Common myeloid progenitor, CD34-positive (primary cell): ENCODE data around the gene CD101.
A peak's percentile ranks its signal among the peaks of the same experiment; 100 is the strongest.

ENCODE experiments used
- CTCF ChIA-PET: fragments of 350-600 bp; sonication (Branson Sonifier 250); formaldehyde crosslinking; loops from one replicate; lab custom pipeline; 2021; ENCODE audit warnings: antibody characterized with exemption; lab: Charles Lee
- POLR2A ChIA-PET: fragments of 350-600 bp; sonication (Branson Sonifier 250); formaldehyde crosslinking; loops from one replicate; lab custom pipeline; 2021; ENCODE audit warnings: antibody characterized with exemption; lab: Charles Lee
- DNase-seq, 3 donors: peaks; one replicate each; pipeline versions ENCODE4 v3.0.0 to v3.0.0-alpha.2; 2013
- H3K27ac ChIP-seq, 2 experiments: 1 replicate in 1 of 2; 2 replicates in 1 of 2; pipeline ENCODE4 v1.7.0; 2013; ENCODE audit warnings: inconsistent platforms in 2 of 2, low read length in 2 of 2, mild to moderate bottlenecking in 2 of 2, low read depth in 1 of 2, moderate library complexity in 1 of 2; ENCODE audit not compliant: severe bottlenecking in 2 of 2, insufficient read depth in 1 of 2, poor library complexity in 1 of 2
- H3K27me3 ChIP-seq, 5 experiments: replicated peaks in 2 of 5; 1 replicate in 3 of 5; 2 replicates in 2 of 5; pipeline versions ENCODE4 v1.6.1 to v1.7.0; 2013; ENCODE audit warnings: low read length in 4 of 5, mild to moderate bottlenecking in 2 of 5, moderate library complexity in 2 of 5, inconsistent platforms in 1 of 5; ENCODE audit not compliant: insufficient read depth in 5 of 5, control insufficient read depth in 4 of 5
- H3K36me3 ChIP-seq, 4 experiments: 1 replicate in 2 of 4; 2 replicates in 2 of 4; pipeline versions ENCODE4 v1.6.1 to v1.7.0; 2013; ENCODE audit warnings: low read length in 3 of 4, control low read depth in 1 of 4, mild to moderate bottlenecking in 1 of 4; ENCODE audit not compliant: control insufficient read depth in 4 of 4, insufficient read depth in 4 of 4
- H3K4me1 ChIP-seq, 4 experiments: 1 replicate in 3 of 4; 2 replicates in 1 of 4; pipeline versions ENCODE4 v1.6.1 to v1.7.1; 2013; ENCODE audit warnings: low read length in 3 of 4, mild to moderate bottlenecking in 3 of 4, control low read depth in 1 of 4, inconsistent platforms in 1 of 4, moderate library complexity in 1 of 4; ENCODE audit not compliant: control insufficient read depth in 4 of 4, insufficient read depth in 4 of 4; ENCODE audit errors: control extremely low read depth in 1 of 4
- H3K4me3 ChIP-seq, 7 experiments: 1 replicate in 4 of 7; 2 replicates in 3 of 7; pipeline versions ENCODE4 v1.5.1 to v1.7.0; 2013; ENCODE audit warnings: mild to moderate bottlenecking in 7 of 7, low read length in 6 of 7, moderate library complexity in 6 of 7, inconsistent platforms in 2 of 7, low read depth in 2 of 7, control low read depth in 1 of 7; ENCODE audit not compliant: insufficient read depth in 4 of 7, control insufficient read depth in 1 of 7; ENCODE audit errors: extremely low read depth in 1 of 7
- H3K9me3 ChIP-seq, 5 experiments: 1 replicate in 4 of 5; 2 replicates in 1 of 5; pipeline versions ENCODE4 v1.6.1 to v1.7.1; 2013; ENCODE audit warnings: low read length in 4 of 5, mild to moderate bottlenecking in 2 of 5, inconsistent platforms in 1 of 5, low read depth in 1 of 5, moderate library complexity in 1 of 5; ENCODE audit not compliant: control insufficient read depth in 4 of 5, insufficient read depth in 2 of 5; ENCODE audit errors: control extremely low read depth in 1 of 5
- WGBS: methylation state at CpG from one replicate; pipeline ENCODE4 v1.1.5; 2013; ENCODE audit not compliant: insufficient coverage; 5-methylcytosine and 5-hydroxymethylcytosine counted together

The CD101 gene

GRCh38 chr1:116961606-116962005 lies 40.0 kb upstream of the CD101 start:
- no peaks in the 10 kb centered on the region for H3K36me3 ChIP-seq
- H3K27me3 ChIP-seq: peaks cover 0 to 20% (median 7%) of the 10 kb centered on the region in 5 experiments
- no peak overlapping the region for H3K4me3 ChIP-seq
- no peaks in the 10 kb centered on the region for H3K9me3 ChIP-seq
- 93% methylated on average over 6 of the region's 6 CpGs for WGBS
- no peak for DNase-seq
- POLR2A ChIA-PET: no interaction called here
- CTCF ChIA-PET: no interaction called here
- H3K27ac ChIP-seq: no peak overlapping the region
- H3K4me1 ChIP-seq: peaks cover 0 to 13% (median 10%) of the 10 kb centered on the region in 4 experiments

- POLR2A ChIA-PET: no interaction called here
- Histone ChIP-seq H3K4me3 (peak overlapping the region in 1 of 7 experiments; percentile 20), H3K9me3 (no peaks in the 10 kb centered on the region), H3K36me3 (no peaks in the 10 kb centered on the region), H3K4me1 (peaks cover 0 to 13% (median 10%) of the 10 kb centered on the region in 4 experiments), H3K27me3 (peaks cover 0 to 20% (median 7%) of the 10 kb centered on the region in 5 experiments), H3K27ac (no peak overlapping the region)
- CTCF ChIA-PET: interaction anchor here (0.6 kb wide), 1 partner anchor 278 kb away, joined by 4 read pairs; no protein-coding TSS in a partner anchor
- DNase-seq: peak; percentile 36 to 86 (median 81)
- WGBS: 0% methylated on average over 1 of the region's 4 CpGs
Observed at GRCh38 chr1:116962987-116963639, 38.4 kb upstream of the CD101 start.

DNA sequence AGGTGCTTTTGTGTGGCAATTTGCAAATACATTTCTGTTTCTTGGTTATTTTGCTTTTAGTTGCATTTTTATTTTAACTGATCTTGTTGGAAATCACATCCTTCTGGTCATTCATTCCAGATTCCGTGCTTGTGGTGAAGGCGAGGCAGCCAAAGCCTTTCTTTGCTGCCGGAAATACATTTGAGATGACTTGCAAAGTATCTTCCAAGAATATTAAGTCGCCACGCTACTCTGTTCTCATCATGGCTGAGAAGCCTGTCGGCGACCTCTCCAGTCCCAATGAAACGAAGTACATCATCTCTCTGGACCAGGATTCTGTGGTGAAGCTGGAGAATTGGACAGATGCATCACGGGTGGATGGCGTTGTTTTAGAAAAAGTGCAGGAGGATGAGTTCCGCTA lies 34.8 kb upstream of the CD101 start:
- ChIA-PET POLR2A (no interaction called here), CTCF (no interaction called here)
- Histone ChIP-seq H3K9me3 (no peaks in the 10 kb centered on the region), H3K27ac (no peak overlapping the region), H3K4me3 (no peak overlapping the region), H3K4me1 (peaks cover 0 to 13% (median 10%) of the 10 kb centered on the region in 4 experiments), H3K36me3 (no peaks in the 10 kb centered on the region), H3K27me3 (peaks cover 0 to 7% (median 1%) of the 10 kb centered on the region in 5 experiments)
- 89% methylated on average over 11 of the region's 11 CpGs for WGBS
- no peak for DNase-seq

DNA sequence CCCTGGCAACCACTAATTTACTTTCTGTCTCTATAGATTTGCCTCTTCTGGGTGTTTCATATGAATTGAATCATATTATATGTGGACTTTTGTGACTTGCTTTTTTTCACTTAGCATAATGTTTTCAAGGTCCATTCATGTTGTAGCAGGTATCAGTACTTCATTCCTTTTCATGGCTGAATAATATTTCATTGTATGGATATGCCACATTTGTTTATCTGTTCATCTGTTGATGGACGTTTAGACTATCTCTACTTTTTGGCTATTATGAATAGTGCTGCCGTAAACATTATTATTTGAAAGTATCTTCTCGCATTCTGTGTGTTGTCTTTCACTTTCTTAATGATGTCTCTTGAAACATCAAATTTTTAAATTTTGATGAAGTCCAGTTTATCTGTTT lies 32.8 kb upstream of the CD101 start:
- no peak for DNase-seq
- Histone ChIP-seq H3K27me3 (peaks cover 0 to 4% (median 0%) of the 10 kb centered on the region in 5 experiments), H3K4me1 (no peaks in the 10 kb centered on the region), H3K27ac (no peak overlapping the region), H3K9me3 (no peaks in the 10 kb centered on the region), H3K36me3 (no peaks in the 10 kb centered on the region), H3K4me3 (no peak overlapping the region)
- POLR2A ChIA-PET: no interaction called here
- CTCF ChIA-PET: no interaction called here
- no CpG with 5 or more reads among the region's 3 CpGs for whole genome bisulfite sequencing

- Histone ChIP-seq H3K4me1 (no peaks in the 10 kb centered on the region), H3K27ac (no peak overlapping the region), H3K4me3 (no peak overlapping the region), H3K27me3 (peaks cover 0 to under 1% (median 0%) of the 10 kb centered on the region in 5 experiments), H3K9me3 (peaks cover 0 to 3% (median 0%) of the 10 kb centered on the region in 5 experiments), H3K36me3 (no peaks in the 10 kb centered on the region)
- CTCF ChIA-PET: no interaction called here
- WGBS: 100% methylated on average over 1 of the region's 4 CpGs
- DNase-seq: no peak
- POLR2A ChIA-PET: no interaction called here
Observed at GRCh38 chr1:116971258-116971860, 30.2 kb upstream of the CD101 start.

- Histone ChIP-seq H3K9me3 (peaks cover 0 to 3% (median 0%) of the 10 kb centered on the region in 5 experiments), H3K4me1 (no peaks in the 10 kb centered on the region), H3K36me3 (no peaks in the 10 kb centered on the region), H3K27me3 (no peaks in the 10 kb centered on the region), H3K4me3 (no peak overlapping the region), H3K27ac (no peak overlapping the region)
- no peak for DNase-seq
- WGBS: 96% methylated on average over 5 of the region's 6 CpGs
- POLR2A ChIA-PET: no interaction called here
- CTCF ChIA-PET: no interaction called here
Observed at GRCh38 chr1:116971965-116972673, 29.4 kb upstream of the CD101 start.

DNA sequence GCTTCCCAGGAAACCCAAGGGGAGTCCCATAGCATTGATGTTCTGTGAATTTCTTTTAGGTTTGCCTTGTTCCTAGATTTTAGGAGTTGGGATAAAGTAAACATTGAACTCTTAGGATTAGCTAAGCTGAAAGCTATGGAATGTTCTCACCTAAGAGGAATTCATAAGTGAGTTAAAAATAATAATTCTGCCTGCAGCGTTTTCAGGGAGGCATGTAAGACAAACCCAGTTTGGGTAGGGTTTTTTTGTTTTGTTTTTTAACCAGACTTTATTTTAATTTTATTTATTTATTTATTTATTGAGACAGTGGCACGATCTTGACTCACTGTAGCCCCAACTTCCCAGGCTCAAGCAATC lies 28.9 kb upstream of the CD101 start:
- Histone ChIP-seq H3K36me3 (no peaks in the 10 kb centered on the region), H3K9me3 (peaks cover 0 to 3% (median 0%) of the 10 kb centered on the region in 5 experiments), H3K27ac (no peak overlapping the region), H3K4me1 (no peaks in the 10 kb centered on the region), H3K27me3 (no peaks in the 10 kb centered on the region), H3K4me3 (no peak overlapping the region)
- POLR2A ChIA-PET: no interaction called here
- 100% methylated on average over 1 of the region's 2 CpGs for WGBS
- CTCF ChIA-PET: no interaction called here
- DNase-seq: no peak
